Endothelial cell of umbilical vein (primary cell): Measurements from ENCODE around the gene MYPN.

Experiments
- CTCF ChIP-seq, 2 donors: IDR thresholded peaks; 1 replicate in 1 of 2; 2 replicates in 1 of 2; pipeline ENCODE4 v1.5.1; 2011; ENCODE audit warnings: low read length in 2 of 2, mild to moderate bottlenecking in 2 of 2, moderate library complexity in 2 of 2, control low read depth in 1 of 2, inconsistent platforms in 1 of 2, low read depth in 1 of 2; ENCODE audit not compliant: insufficient read depth in 1 of 2; ENCODE audit errors: extremely low read depth in 1 of 2
- EZH2 ChIP-seq: IDR thresholded peaks from 2 replicates; pipeline ENCODE4 v1.6.1; 2012; ENCODE audit warnings: borderline replicate concordance, low read depth, mild to moderate bottlenecking, moderate library complexity, low read length, inconsistent platforms; ENCODE audit not compliant: severe bottlenecking
- FOS ChIP-seq: IDR thresholded peaks from 2 replicates; pipeline ENCODE4 v1.6.1; 2011; ENCODE audit warnings: mild to moderate bottlenecking, low read length, moderate library complexity, borderline replicate concordance; ENCODE audit not compliant: insufficient read depth
- GATA2 ChIP-seq: IDR thresholded peaks from 2 replicates; pipeline ENCODE4 v1.7.0; 2011; ENCODE audit warnings: low read depth, mild to moderate bottlenecking, moderate library complexity, mixed read lengths, low read length; ENCODE audit not compliant: insufficient read length, insufficient read depth
- JUN ChIP-seq: IDR thresholded peaks from 2 replicates; pipeline ENCODE4 v1.6.1; 2011; ENCODE audit warnings: borderline replicate concordance, low read depth; ENCODE audit not compliant: insufficient read length, insufficient read depth
- MAX ChIP-seq: IDR thresholded peaks from 2 replicates; pipeline ENCODE4 v1.6.1; 2011; ENCODE audit not compliant: insufficient read depth, insufficient read length
- MYC ChIP-seq: IDR thresholded peaks from one replicate; pipeline ENCODE4 v1.6.1; 2011; ENCODE audit warnings: mild to moderate bottlenecking, low read depth, low read length
- POLR2A ChIP-seq: IDR thresholded peaks from 2 replicates; pipeline ENCODE4 v1.6.1; 2012; ENCODE audit warnings: low read depth, mild to moderate bottlenecking, control low read depth, low read length
- POLR2AphosphoS5 ChIP-seq: IDR thresholded peaks from 2 replicates; pipeline ENCODE4 v1.6.1; 2012; ENCODE audit warnings: low read depth, mild to moderate bottlenecking, control low read depth, low read length, moderate library complexity; ENCODE audit not compliant: insufficient read depth

- TF ChIP-seq CTCF (IDR thresholded peaks at IDR 0.05; ENCODE audit: extremely low read depth in 1 of 2, insufficient read depth in 1 of 2, low read depth in 1 of 2, low read length in 2 of 2): no peak
- no peak for TF ChIP-seq POLR2A
- TF ChIP-seq EZH2: no peak
- TF ChIP-seq FOS: no peak
- no peak for TF ChIP-seq POLR2AphosphoS5
- TF ChIP-seq MYC: no peak
- no peak for TF ChIP-seq GATA2
- no peak for TF ChIP-seq MAX
- no peak for TF ChIP-seq JUN
Measured at GRCh38 chr10:68146133-68146532, 36.8 kb downstream of the MYPN start.
